Skeletal muscle satellite cell (primary cell): ENCODE data around the gene RAB27A.

Experiments
- H3K27me3 ChIP-seq: 2 replicates; pipeline ENCODE4 v1.7.0; 2013; ENCODE audit warnings: low read length; ENCODE audit not compliant: control insufficient read depth, insufficient read depth
- H3K36me3 ChIP-seq: 2 replicates; pipeline ENCODE4 v1.7.0; 2013; ENCODE audit warnings: mild to moderate bottlenecking, control low read depth, low read length; ENCODE audit not compliant: insufficient read depth
- H3K4me1 ChIP-seq: 2 replicates; pipeline ENCODE4 v1.7.0; 2013; ENCODE audit warnings: low read length; ENCODE audit not compliant: control insufficient read depth, insufficient read depth
- H3K4me2 ChIP-seq: 2 replicates; pipeline ENCODE4 v1.7.0; 2013; ENCODE audit warnings: mild to moderate bottlenecking, low read length
- H3K4me3 ChIP-seq: 2 replicates; pipeline ENCODE4 v1.7.0; 2013; ENCODE audit warnings: low read length
- H3K9ac ChIP-seq: 2 replicates; pipeline ENCODE4 v1.7.0; 2013; ENCODE audit warnings: mild to moderate bottlenecking, low read depth, low read length, moderate library complexity
- H3K9me3 ChIP-seq: replicated peaks from 2 replicates; pipeline ENCODE4 v1.7.0; 2013; ENCODE audit warnings: mild to moderate bottlenecking, control low read depth, low read length

Gene RAB27A

GRCh38 chr15:55247311-55247710 is 42.3 kb downstream of the RAB27A start:
- H3K4me2 ChIP-seq = no peak overlapping the region

GRCh38 chr15:55246567-55246966 is 43.0 kb downstream of the RAB27A start:
- H3K4me1 ChIP-seq = no peaks in the 10 kb centered on the region
- H3K36me3 ChIP-seq = no peaks in the 10 kb centered on the region
- no peak overlapping the region for H3K9ac ChIP-seq
- no peak overlapping the region for H3K4me2 ChIP-seq
- no peaks in the 10 kb centered on the region for H3K9me3 ChIP-seq
- H3K27me3 ChIP-seq = no peaks in the 10 kb centered on the region
- no peak overlapping the region for H3K4me3 ChIP-seq

More at GRCh38 chr15:55247311-55247710, 42.3 kb downstream of the RAB27A start:
- Histone ChIP-seq H3K9me3 (no peaks in the 10 kb centered on the region), H3K36me3 (no peaks in the 10 kb centered on the region), H3K9ac (no peak overlapping the region), H3K4me1 (no peaks in the 10 kb centered on the region), H3K27me3 (no peaks in the 10 kb centered on the region), H3K4me3 (no peak overlapping the region)

GRCh38 chr15:55245059-55245458 is 44.6 kb downstream of the RAB27A start:
- Histone ChIP-seq H3K9me3 (no peaks in the 10 kb centered on the region), H3K27me3 (no peaks in the 10 kb centered on the region), H3K36me3 (no peaks in the 10 kb centered on the region), H3K4me1 (no peaks in the 10 kb centered on the region), H3K9ac (no peak overlapping the region), H3K4me2 (no peak overlapping the region), H3K4me3 (no peak overlapping the region)

- no peak overlapping the region for H3K4me2 ChIP-seq
- no peaks in the 10 kb centered on the region for H3K36me3 ChIP-seq
- no peaks in the 10 kb centered on the region for H3K4me1 ChIP-seq
Observed at GRCh38 chr15:55241891-55242290, 47.7 kb downstream of the RAB27A start.

GRCh38 chr15:55241186-55241585 is 48.4 kb downstream of the RAB27A start:
- Histone ChIP-seq H3K4me3 (no peak overlapping the region), H3K9ac (no peak overlapping the region), H3K9me3 (no peaks in the 10 kb centered on the region), H3K27me3 (no peaks in the 10 kb centered on the region), H3K4me2 (no peak overlapping the region), H3K36me3 (no peaks in the 10 kb centered on the region), H3K4me1 (no peaks in the 10 kb centered on the region)

More at GRCh38 chr15:55241891-55242290, 47.7 kb downstream of the RAB27A start:
- no peak overlapping the region for H3K4me3 ChIP-seq
- no peak overlapping the region for H3K9ac ChIP-seq
- H3K27me3 ChIP-seq = no peaks in the 10 kb centered on the region
- H3K9me3 ChIP-seq = no peaks in the 10 kb centered on the region

- Histone ChIP-seq H3K4me2 (no peak overlapping the region), H3K9me3 (no peaks in the 10 kb centered on the region), H3K9ac (no peak overlapping the region), H3K4me1 (no peaks in the 10 kb centered on the region), H3K36me3 (no peaks in the 10 kb centered on the region), H3K4me3 (no peak overlapping the region), H3K27me3 (no peaks in the 10 kb centered on the region)
Observed at GRCh38 chr15:55240125-55240760, 49.4 kb downstream of the RAB27A start.

- no peaks in the 10 kb centered on the region for H3K9me3 ChIP-seq
- H3K9ac ChIP-seq = no peak overlapping the region
- no peak overlapping the region for H3K4me2 ChIP-seq
- no peaks in the 10 kb centered on the region for H3K27me3 ChIP-seq
- H3K36me3 ChIP-seq = no peaks in the 10 kb centered on the region
- no peak overlapping the region for H3K4me3 ChIP-seq
- H3K4me1 ChIP-seq = no peaks in the 10 kb centered on the region
Observed at GRCh38 chr15:55239440-55240124, 50.0 kb downstream of the RAB27A start.

- Histone ChIP-seq H3K36me3 (no peaks in the 10 kb centered on the region), H3K9ac (no peak overlapping the region), H3K4me2 (no peak overlapping the region), H3K4me3 (no peak overlapping the region), H3K4me1 (no peaks in the 10 kb centered on the region), H3K9me3 (no peaks in the 10 kb centered on the region), H3K27me3 (no peaks in the 10 kb centered on the region)
Observed at GRCh38 chr15:55238877-55239276, 50.7 kb downstream of the RAB27A start.

GRCh38 chr15:55237219-55238130 is 52.1 kb downstream of the RAB27A start:
- no peaks in the 10 kb centered on the region for H3K36me3 ChIP-seq
- no peaks in the 10 kb centered on the region for H3K4me1 ChIP-seq
- no peaks in the 10 kb centered on the region for H3K9me3 ChIP-seq
- no peak overlapping the region for H3K4me2 ChIP-seq
- no peak overlapping the region for H3K4me3 ChIP-seq
- no peaks in the 10 kb centered on the region for H3K27me3 ChIP-seq
- no peak overlapping the region for H3K9ac ChIP-seq

- Histone ChIP-seq H3K4me3 (no peak overlapping the region), H3K4me1 (no peaks in the 10 kb centered on the region), H3K27me3 (no peaks in the 10 kb centered on the region), H3K9ac (no peak overlapping the region), H3K9me3 (no peaks in the 10 kb centered on the region), H3K36me3 (no peaks in the 10 kb centered on the region), H3K4me2 (no peak overlapping the region)
Observed at GRCh38 chr15:55235546-55236036, 54.0 kb downstream of the RAB27A start.

- no peaks in the 10 kb centered on the region for H3K36me3 ChIP-seq
- no peaks in the 10 kb centered on the region for H3K9me3 ChIP-seq
- H3K27me3 ChIP-seq = no peaks in the 10 kb centered on the region
- no peak overlapping the region for H3K9ac ChIP-seq
- H3K4me1 ChIP-seq = peaks cover 3% of the 10 kb centered on the region
- no peak overlapping the region for H3K4me3 ChIP-seq
- no peak overlapping the region for H3K4me2 ChIP-seq
Observed at GRCh38 chr15:55234800-55235104, 54.9 kb downstream of the RAB27A start.
